Right atrium auricular region (tissue), 2 donors: ENCODE results near the gene PAGE5. TPM values are rescaled to one million over a fixed set of nuclear protein-coding genes. Genes with fewer than 3 reads are reported as not detected.

Experiments used
- DNase-seq: peaks from one replicate; pipeline ENCODE4 v3.0.0-alpha.2; 2019; ENCODE audit warnings: low spot score
- H3K27ac ChIP-seq, 2 donors: fragments of 200-600 bp; sonication (generic); 1 replicate in 1 of 2; 2 replicates in 1 of 2; pipeline ENCODE4 v1.5.1; 2016 to 2019
- H3K27me3 ChIP-seq, 2 donors: fragments of 200-600 bp; sonication (generic); one replicate each; pipeline versions ENCODE4 v1.5.1 to v1.6.0; 2017 to 2019
- H3K36me3 ChIP-seq: fragments of 200-600 bp; sonication (generic); one replicate; pipeline ENCODE4 v1.5.1; 2016
- H3K4me1 ChIP-seq, 2 donors: fragments of 200-600 bp; sonication (generic); one replicate each; pipeline versions ENCODE4 v1.5.1 to v1.6.0; 2017 to 2019
- H3K4me3 ChIP-seq, 2 donors: fragments of 200-600 bp; sonication (generic); 1 replicate in 1 of 2; 2 replicates in 1 of 2; pipeline ENCODE4 v1.5.1; 2017 to 2019; ENCODE audit warnings: mild to moderate bottlenecking in 1 of 2, moderate library complexity in 1 of 2
- H3K9me3 ChIP-seq, 2 donors: fragments of 200-600 bp; sonication (generic); one replicate each; pipeline ENCODE4 v1.5.1; 2019
- total RNA-seq, 2 donors: library from RNA; depleted of rRNA; stranded (reverse); fragments of >200 nt; gene quantifications; one replicate each; pipeline ENCODE4 v1.1.0, GENCODE V29; 2016
- TF ChIP-seq, protein P1 (sequence below), 2 donors: fragments of 200-600 bp; sonication (generic); IDR thresholded peaks; one replicate each; pipeline ENCODE4 v1.5.1; 2019; ENCODE audit warnings: antibody characterized with exemption in 2 of 2

PAGE5 gene
- total RNA-seq, 2 donors from 2014 or later: not detected

DNA sequence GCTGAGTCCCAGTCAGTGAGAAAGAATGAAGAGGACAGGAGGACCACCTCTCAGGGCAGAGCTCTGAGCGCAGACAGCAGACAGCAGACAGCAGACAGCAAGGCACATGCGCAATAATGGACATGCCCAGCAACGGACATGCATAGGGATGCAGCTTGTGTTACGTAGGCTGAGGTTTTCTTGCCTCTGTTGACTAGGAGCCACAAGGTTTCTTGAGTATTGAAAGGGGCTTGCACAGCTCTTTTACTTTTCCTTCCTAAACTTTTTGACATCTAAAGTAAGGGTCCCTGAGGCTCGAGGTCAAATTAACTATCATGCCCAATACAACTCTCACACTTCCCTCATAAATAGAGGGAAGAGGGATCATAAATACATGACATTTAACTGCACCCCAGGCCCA lies 44.7 kb downstream of the PAGE5 start, which contains the start of gene PAGE3:
TSS of gene PAGE3 (minus strand) at position 101 of the 400 bp plus-strand sequence. CDS start 1,013 bp downstream, outside the sequence.
- Histone ChIP-seq H3K4me3 (no peak within 1 kb of the TSS), H3K9me3 (peaks cover 0 to 7% of the 10 kb centered on the region in 2 donors), H3K27ac (no peak within 1 kb of the TSS), H3K4me1 (no peaks in the 10 kb centered on the region), H3K27me3 (no peaks in the 10 kb centered on the region), H3K36me3 (no peaks in the 10 kb centered on the region)
- DNase-seq: no peak
- TF ChIP-seq, protein P1, sequence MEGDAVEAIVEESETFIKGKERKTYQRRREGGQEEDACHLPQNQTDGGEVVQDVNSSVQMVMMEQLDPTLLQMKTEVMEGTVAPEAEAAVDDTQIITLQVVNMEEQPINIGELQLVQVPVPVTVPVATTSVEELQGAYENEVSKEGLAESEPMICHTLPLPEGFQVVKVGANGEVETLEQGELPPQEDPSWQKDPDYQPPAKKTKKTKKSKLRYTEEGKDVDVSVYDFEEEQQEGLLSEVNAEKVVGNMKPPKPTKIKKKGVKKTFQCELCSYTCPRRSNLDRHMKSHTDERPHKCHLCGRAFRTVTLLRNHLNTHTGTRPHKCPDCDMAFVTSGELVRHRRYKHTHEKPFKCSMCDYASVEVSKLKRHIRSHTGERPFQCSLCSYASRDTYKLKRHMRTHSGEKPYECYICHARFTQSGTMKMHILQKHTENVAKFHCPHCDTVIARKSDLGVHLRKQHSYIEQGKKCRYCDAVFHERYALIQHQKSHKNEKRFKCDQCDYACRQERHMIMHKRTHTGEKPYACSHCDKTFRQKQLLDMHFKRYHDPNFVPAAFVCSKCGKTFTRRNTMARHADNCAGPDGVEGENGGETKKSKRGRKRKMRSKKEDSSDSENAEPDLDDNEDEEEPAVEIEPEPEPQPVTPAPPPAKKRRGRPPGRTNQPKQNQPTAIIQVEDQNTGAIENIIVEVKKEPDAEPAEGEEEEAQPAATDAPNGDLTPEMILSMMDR (IDR thresholded peaks at IDR 0.05): no peak

Other genes with a start within 250 kb of the PAGE5 start
- gene PFKFB1, start 226.2 kb upstream of the PAGE5 start, total RNA-seq: not detected
- gene APEX2, start 220.0 kb upstream of the PAGE5 start, total RNA-seq: 1 to 10 TPM; 6.6 to 7.7 TPM
- gene ALAS2, start 189.4 kb upstream of the PAGE5 start, total RNA-seq: 1 to 10 TPM; 8.3 to 9.8 TPM
- not detected for gene PAGE2B, start 145.3 kb upstream of the PAGE5 start, total RNA-seq
- not detected for gene PAGE2, start 131.3 kb upstream of the PAGE5 start, total RNA-seq
- gene PAGE3, start 44.6 kb downstream of the PAGE5 start, total RNA-seq: not detected
- 10 to 100 TPM; 26.7 to 28.2 TPM for gene MAGEH1, start 231.8 kb downstream of the PAGE5 start, total RNA-seq